ENCODE measurements around the gene NELL2.

- TF ChIP-seq POLR2A (IDR thresholded peaks at IDR 0.05): no peak
- TF ChIP-seq, protein P1, sequence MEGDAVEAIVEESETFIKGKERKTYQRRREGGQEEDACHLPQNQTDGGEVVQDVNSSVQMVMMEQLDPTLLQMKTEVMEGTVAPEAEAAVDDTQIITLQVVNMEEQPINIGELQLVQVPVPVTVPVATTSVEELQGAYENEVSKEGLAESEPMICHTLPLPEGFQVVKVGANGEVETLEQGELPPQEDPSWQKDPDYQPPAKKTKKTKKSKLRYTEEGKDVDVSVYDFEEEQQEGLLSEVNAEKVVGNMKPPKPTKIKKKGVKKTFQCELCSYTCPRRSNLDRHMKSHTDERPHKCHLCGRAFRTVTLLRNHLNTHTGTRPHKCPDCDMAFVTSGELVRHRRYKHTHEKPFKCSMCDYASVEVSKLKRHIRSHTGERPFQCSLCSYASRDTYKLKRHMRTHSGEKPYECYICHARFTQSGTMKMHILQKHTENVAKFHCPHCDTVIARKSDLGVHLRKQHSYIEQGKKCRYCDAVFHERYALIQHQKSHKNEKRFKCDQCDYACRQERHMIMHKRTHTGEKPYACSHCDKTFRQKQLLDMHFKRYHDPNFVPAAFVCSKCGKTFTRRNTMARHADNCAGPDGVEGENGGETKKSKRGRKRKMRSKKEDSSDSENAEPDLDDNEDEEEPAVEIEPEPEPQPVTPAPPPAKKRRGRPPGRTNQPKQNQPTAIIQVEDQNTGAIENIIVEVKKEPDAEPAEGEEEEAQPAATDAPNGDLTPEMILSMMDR (IDR thresholded peaks at IDR 0.05): no peak
Observed at GRCh38 chr12:44504799-44505198, 371.3 kb downstream of the NELL2 start.
